Keratinocyte (primary cell): ENCODE measurements around the gene MYRIP. TPM values are rescaled to one million over a fixed set of nuclear protein-coding genes. Genes with fewer than 3 reads are reported as not detected.
"Not testable (repeated sequence)": the region's sequence is repeated elsewhere in the genome, so short reads cannot be mapped to it uniquely, and the experiment has no call there.

ENCODE experiments used
- DNase-seq: peaks from one replicate; pipeline ENCODE4 v3.0.0-alpha.2; 2011; ENCODE audit warnings: low read depth, missing footprints, low spot score
- FAIRE-seq: peaks from 2 replicates; lab custom pipeline; 2011; peaks lifted over from hg19 to GRCh38; lab: Jason Lieb, UNC
- H2AFZ ChIP-seq: 2 replicates; pipeline ENCODE4 v1.6.0; 2012; ENCODE audit warnings: low read length, control low read depth, inconsistent platforms; ENCODE audit not compliant: control insufficient read depth
- H3K27ac ChIP-seq: 2 replicates; pipeline ENCODE4 v1.5.1; 2011; ENCODE audit warnings: low read length; ENCODE audit not compliant: control insufficient read depth, insufficient read depth
- H3K27me3 ChIP-seq: 3 replicates; pipeline ENCODE4 v1.6.0; 2011; ENCODE audit warnings: low read length; ENCODE audit not compliant: control insufficient read depth, insufficient read depth; ENCODE audit errors: extremely low read depth
- H3K36me3 ChIP-seq, 2 experiments: 2 replicates in 1 of 2; 3 replicates in 1 of 2; pipeline ENCODE4 v1.5.1; 2011; ENCODE audit warnings: low read length in 2 of 2, mild to moderate bottlenecking in 1 of 2; ENCODE audit not compliant: control insufficient read depth in 2 of 2, insufficient read depth in 2 of 2; ENCODE audit errors: extremely low read depth in 1 of 2
- H3K4me1 ChIP-seq: 3 replicates; pipeline ENCODE4 v1.5.1; 2011; ENCODE audit warnings: low read length; ENCODE audit not compliant: control insufficient read depth, insufficient read depth; ENCODE audit errors: extremely low read depth
- H3K4me2 ChIP-seq: 3 replicates; pipeline ENCODE4 v1.6.0; 2011; ENCODE audit warnings: low read depth, low read length; ENCODE audit not compliant: control insufficient read depth, insufficient read depth; ENCODE audit errors: extremely low read depth
- H3K4me3 ChIP-seq, 3 experiments: fragments of 200-600 bp in 1 of 3; sonication (generic) in 1 of 3; 2 replicates in 2 of 3; 3 replicates in 1 of 3; pipeline ENCODE4 v1.5.1; 2011 to 2016; ENCODE audit warnings: low read length in 3 of 3, mild to moderate bottlenecking in 3 of 3, control low read depth in 2 of 3, inconsistent platforms in 1 of 3, low read depth in 1 of 3, mixed read lengths in 1 of 3, mixed run types in 1 of 3, moderate library complexity in 1 of 3; ENCODE audit not compliant: control insufficient read depth in 2 of 3, insufficient read depth in 2 of 3; ENCODE audit errors: extremely low read depth in 1 of 3
- H3K79me2 ChIP-seq: 2 replicates; pipeline ENCODE4 v1.6.0; 2012; ENCODE audit warnings: low read length; ENCODE audit not compliant: control insufficient read depth, insufficient read depth
- H3K9ac ChIP-seq: 3 replicates; pipeline ENCODE4 v1.6.0; 2011; ENCODE audit warnings: low read length; ENCODE audit not compliant: control insufficient read depth, insufficient read depth; ENCODE audit errors: extremely low read depth
- H3K9me1 ChIP-seq: 3 replicates; pipeline ENCODE4 v1.6.0; 2011; ENCODE audit warnings: low read length; ENCODE audit not compliant: control insufficient read depth, insufficient read depth; ENCODE audit errors: extremely low read depth
- H3K9me3 ChIP-seq: 2 replicates; pipeline ENCODE4 v1.5.1; 2012; ENCODE audit warnings: low read depth, low read length; ENCODE audit not compliant: control insufficient read depth
- H4K20me1 ChIP-seq: 3 replicates; pipeline ENCODE4 v1.6.0; 2011; ENCODE audit warnings: low read length; ENCODE audit not compliant: control insufficient read depth, insufficient read depth; ENCODE audit errors: extremely low read depth
- EZH2 ChIP-seq: IDR thresholded peaks from one replicate; pipeline ENCODE4 v1.6.1; 2012; ENCODE audit warnings: inconsistent platforms, mild to moderate bottlenecking, low read length, moderate library complexity
- dilution Hi-C: fragments of 300-500 bp; cut with MboI; formaldehyde crosslinking; loops from one replicate; pipeline ENCODE4 v1.7.0; 2020; ENCODE audit warnings: low sequenced_read_pairs; ENCODE audit not compliant: extremely low pct_ligation_motif_present
- polyA plus RNA-seq, 5 experiments: library from polyadenylated mRNA; depleted of rRNA in 3 of 5; stranded (reverse) in 3 of 5; stranded (forward) in 1 of 5; unstranded in 1 of 5; fragments of >200 nt; gene quantifications; 1 replicate in 1 of 5; 2 replicates in 3 of 5; 3 replicates in 1 of 5; pipeline versions ENCODE4 v1.2.1 to v1.2.3, GENCODE V29; 2011 to 2012; ENCODE audit warnings: missing spikeins in 2 of 5, low read depth in 1 of 5, low replicate concordance in 1 of 5
- TF ChIP-seq, protein P1 (sequence below), 3 experiments: IDR thresholded peaks in 1 of 3; conservative IDR thresholded peaks in 1 of 3; optimal IDR thresholded peaks in 1 of 3; 2 replicates in 2 of 3; 3 replicates in 1 of 3; pipeline versions ENCODE3 to v1.5.1; 2011; ENCODE audit warnings: low read length in 3 of 3, mild to moderate bottlenecking in 3 of 3, moderate library complexity in 2 of 3, control low read depth in 1 of 3, inconsistent platforms in 1 of 3; ENCODE audit not compliant: insufficient read depth in 2 of 3; ENCODE audit errors: extremely low read depth in 1 of 3

Gene MYRIP
- polyA plus RNA-seq, 1 donor (not counting 4 experiments of a cell fraction or from before 2014, with no cell fraction given) = 0.01 TPM

DNA sequence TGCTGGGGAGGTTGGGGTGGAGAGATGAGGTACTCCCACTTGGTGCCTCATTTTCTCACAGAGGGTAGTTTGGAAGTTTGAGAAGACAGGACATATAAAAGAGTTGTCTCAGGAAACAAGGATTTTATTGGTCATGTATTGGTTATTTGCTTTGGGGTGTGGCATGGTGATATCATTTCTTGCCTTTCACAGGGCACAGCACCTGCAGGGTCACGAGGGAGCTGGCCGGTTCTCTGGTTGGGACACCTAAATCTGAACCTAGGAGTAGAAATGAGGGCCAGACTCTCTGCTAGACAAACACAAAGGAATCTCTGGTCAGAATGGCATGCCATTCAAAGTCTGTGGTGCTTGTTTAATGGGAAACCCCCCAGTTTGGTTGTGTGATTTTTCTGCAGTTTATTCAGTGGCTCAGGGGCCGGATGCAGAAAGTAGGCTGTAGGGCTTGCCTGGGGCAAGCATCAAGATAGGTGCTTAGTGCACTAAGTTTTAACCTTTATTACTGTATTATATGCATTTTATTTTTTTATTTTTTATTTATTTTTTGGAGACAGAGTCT lies 262.4 kb downstream of the MYRIP start:
- H3K79me2 ChIP-seq = no peaks in the 10 kb centered on the region
- dilution Hi-C loops = no loop called here
- no peak for DNase-seq

DNA sequence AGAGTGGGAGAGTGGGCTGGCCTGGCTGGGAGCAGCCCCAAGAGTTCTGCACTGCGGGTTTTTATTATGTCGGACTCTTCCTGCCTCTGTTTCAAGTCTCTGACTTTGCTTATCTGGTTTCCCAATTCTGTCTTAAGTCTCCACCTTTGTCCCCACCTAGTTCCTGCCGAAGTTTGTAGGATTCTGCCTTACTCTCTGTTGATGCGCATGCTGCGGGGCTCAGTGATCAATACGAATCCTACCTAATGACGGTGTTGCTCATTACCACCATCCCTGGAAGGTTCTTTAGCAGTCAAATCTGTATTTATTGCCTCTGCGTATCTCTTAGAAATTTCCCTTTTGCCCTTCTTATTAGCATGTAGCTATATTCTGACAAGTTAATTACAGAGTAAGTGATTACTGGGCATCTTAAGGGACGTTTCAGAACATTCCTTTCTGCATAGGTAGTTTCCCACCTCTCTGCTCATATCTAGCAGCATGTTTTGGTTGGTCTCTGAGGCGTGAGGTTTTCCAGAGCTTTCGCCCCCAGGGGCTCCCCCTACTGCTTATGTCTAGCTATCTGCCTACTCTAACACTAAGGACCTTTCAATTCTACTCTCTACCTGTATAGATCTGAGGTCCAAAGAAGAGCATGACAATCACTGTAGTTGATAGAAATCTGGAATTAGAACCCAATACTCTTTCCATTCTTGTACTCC lies 264.1 kb downstream of the MYRIP start:
- no peaks in the 10 kb centered on the region for H3K9me1 ChIP-seq
- dilution Hi-C loops = no loop called here
- no peaks in the 10 kb centered on the region for H4K20me1 ChIP-seq
- H3K4me1 ChIP-seq = peaks cover 15% of the 10 kb centered on the region
- no peak overlapping the region for H3K9ac ChIP-seq
- no peak overlapping the region for H3K27ac ChIP-seq
- H3K9me3 ChIP-seq = no peaks in the 10 kb centered on the region
- no peaks in the 10 kb centered on the region for H3K27me3 ChIP-seq
- H3K36me3 ChIP-seq = no peaks in the 10 kb centered on the region
- no peak overlapping the region for H3K4me2 ChIP-seq
- H3K79me2 ChIP-seq = no peaks in the 10 kb centered on the region
- no peak for DNase-seq
- TF ChIP-seq EZH2 = no peak
- TF ChIP-seq, protein P1, sequence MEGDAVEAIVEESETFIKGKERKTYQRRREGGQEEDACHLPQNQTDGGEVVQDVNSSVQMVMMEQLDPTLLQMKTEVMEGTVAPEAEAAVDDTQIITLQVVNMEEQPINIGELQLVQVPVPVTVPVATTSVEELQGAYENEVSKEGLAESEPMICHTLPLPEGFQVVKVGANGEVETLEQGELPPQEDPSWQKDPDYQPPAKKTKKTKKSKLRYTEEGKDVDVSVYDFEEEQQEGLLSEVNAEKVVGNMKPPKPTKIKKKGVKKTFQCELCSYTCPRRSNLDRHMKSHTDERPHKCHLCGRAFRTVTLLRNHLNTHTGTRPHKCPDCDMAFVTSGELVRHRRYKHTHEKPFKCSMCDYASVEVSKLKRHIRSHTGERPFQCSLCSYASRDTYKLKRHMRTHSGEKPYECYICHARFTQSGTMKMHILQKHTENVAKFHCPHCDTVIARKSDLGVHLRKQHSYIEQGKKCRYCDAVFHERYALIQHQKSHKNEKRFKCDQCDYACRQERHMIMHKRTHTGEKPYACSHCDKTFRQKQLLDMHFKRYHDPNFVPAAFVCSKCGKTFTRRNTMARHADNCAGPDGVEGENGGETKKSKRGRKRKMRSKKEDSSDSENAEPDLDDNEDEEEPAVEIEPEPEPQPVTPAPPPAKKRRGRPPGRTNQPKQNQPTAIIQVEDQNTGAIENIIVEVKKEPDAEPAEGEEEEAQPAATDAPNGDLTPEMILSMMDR (optimal IDR thresholded peaks at IDR 0.05 in 1 of 3, IDR thresholded peaks at IDR 0.05 in 1 of 3, conservative IDR thresholded peaks at IDR 0.05 in 1 of 3; ENCODE audit: extremely low read depth in 1 of 3, insufficient read depth in 2 of 3, low read length in 3 of 3) = peak in 2 of 3 experiments; percentile 2 to 21
- H2AFZ ChIP-seq = no peak overlapping the region
- FAIRE-seq = no peak
- H3K4me3 ChIP-seq = no peak overlapping the region

More for the DNA sequence above, 262.4 kb downstream of the MYRIP start:
- Histone ChIP-seq H3K27me3 (no peaks in the 10 kb centered on the region), H3K36me3 (no peaks in the 10 kb centered on the region), H3K9me3 (no peaks in the 10 kb centered on the region), H3K4me1 (peaks cover 17% of the 10 kb centered on the region), H2AFZ (no peak overlapping the region), H3K9me1 (no peaks in the 10 kb centered on the region), H3K9ac (no peak overlapping the region), H3K27ac (no peak overlapping the region), H4K20me1 (no peaks in the 10 kb centered on the region), H3K4me3 (no peak overlapping the region), H3K4me2 (no peak overlapping the region)
- no peak for FAIRE-seq
- TF ChIP-seq EZH2 = no peak
- TF ChIP-seq, protein P1 (optimal IDR thresholded peaks at IDR 0.05 in 1 of 3, IDR thresholded peaks at IDR 0.05 in 1 of 3, conservative IDR thresholded peaks at IDR 0.05 in 1 of 3; ENCODE audit: extremely low read depth in 1 of 3, insufficient read depth in 2 of 3, low read length in 3 of 3) = no peak

DNA sequence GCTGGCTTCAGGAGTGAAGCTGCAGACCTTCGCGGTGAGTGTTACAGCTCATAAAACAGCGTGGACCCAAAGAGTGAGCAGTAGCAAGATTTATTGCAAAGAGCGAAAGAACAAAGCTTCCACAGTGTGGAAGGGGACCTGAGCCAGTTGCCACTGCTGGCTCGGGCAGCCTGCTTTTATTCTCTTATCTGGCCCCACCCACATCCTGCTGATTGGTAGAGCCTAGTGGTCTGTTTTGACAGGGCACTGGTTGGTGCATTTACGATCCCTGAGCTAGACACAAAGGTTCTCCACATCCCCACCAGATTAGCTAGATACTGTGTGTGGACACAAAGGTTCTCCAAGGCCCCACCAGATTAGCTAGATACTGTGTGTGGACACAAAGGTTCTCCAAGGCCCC lies 267.7 kb downstream of the MYRIP start:
- H3K4me3 ChIP-seq, H2AFZ ChIP-seq, H3K27me3 ChIP-seq, H3K9me3 ChIP-seq, H3K9ac ChIP-seq, H3K4me2 ChIP-seq, H3K79me2 ChIP-seq, FAIRE-seq, dilution Hi-C loops, H3K27ac ChIP-seq, H4K20me1 ChIP-seq, DNase-seq, H3K9me1 ChIP-seq, H3K36me3 ChIP-seq: not testable (repeated sequence)
- H3K4me1 ChIP-seq = peaks cover 17% of the 10 kb centered on the region
